ENCODE results near the gene APCS.

Gene APCS, protein sequence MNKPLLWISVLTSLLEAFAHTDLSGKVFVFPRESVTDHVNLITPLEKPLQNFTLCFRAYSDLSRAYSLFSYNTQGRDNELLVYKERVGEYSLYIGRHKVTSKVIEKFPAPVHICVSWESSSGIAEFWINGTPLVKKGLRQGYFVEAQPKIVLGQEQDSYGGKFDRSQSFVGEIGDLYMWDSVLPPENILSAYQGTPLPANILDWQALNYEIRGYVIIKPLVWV

DNA sequence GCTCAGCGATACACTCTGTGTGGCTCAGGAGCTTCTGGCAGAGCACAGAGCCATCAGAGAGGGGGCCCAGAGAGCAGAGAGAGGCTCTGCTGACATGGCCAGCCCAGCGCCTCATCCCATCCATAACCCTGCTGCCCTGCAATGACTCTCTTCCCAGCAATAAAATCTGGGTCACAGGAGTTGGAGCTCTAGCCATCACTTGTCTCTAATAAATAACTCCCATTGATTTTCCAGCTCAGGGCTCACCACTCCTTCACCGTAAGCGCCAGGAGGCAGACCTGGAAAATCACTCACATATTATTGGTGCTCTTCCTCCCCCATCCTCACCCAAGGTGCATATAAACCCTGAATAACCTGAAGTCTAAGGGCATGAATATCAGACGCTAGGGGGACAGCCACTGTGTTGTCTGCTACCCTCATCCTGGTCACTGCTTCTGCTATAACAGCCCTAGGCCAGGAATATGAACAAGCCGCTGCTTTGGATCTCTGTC is at the start of gene APCS:
Gene APCS, plus strand, starts transcription at position 366 of the 491 bp plus-strand sequence. Its CDS starts 96 bp downstream, at position 462.
- DNase-seq (ENCODE audit: low read depth): no peak

DNA sequence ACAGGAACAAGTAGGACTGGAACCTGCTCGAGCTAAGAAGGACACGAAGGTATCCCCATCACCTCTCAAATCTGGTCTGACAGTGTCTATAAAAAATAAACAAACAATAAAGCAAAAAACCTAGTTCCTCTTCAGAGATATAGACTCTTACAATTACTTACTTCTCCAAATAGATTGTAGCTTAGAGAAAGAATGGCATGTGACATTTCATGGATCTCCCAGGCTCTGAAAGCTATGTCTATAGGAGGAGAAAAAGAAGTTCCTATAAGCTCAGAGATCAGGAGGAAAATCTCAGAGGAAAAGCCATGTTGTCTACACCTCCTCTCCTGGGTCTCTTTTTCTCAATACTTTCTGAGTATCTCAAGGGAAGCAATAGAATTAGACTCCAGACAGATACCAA is 39.5 kb upstream of the APCS start:
- no peak for DNase-seq (ENCODE audit: low read depth)

DNA sequence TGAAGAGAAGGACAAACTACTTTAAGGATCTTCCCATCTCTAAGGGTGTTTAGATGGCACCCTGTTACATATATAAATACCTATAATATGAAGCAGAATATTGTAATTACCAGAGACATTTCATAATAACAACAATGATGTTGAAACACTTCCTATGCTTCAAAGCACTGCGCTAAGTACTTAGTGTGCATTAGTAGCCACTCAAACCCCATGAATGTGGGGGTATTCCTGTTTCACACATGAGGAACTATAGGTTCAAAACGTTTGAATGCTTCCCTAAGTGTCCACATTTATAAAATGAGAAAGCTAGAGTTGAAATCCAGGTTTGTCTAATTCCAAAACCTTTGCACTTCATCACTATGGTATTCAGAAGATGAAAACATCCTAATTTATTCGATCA is 33.4 kb upstream of the APCS start:
- no peak for DNase-seq (ENCODE audit: low read depth)

DNA sequence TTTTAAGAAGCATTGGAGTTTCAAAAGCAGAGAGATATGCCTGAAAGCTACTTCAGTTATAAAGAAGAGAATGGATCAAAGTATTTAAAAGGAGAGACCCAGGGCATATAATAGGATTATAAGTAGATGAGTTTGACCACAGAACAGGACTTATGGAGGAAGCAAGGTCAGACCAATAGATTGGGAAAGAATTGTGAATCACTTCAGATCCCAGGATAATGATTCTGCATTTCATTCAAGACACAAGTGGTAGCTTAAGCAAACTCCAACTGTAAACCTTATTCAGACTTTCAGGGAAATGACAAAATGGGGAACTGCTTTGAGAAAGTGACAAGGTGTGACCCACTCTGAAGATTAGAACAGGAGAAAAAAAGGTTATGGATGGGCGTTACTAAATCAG is 32.9 kb upstream of the APCS start:
- no peak for DNase-seq (ENCODE audit: low read depth)

DNA sequence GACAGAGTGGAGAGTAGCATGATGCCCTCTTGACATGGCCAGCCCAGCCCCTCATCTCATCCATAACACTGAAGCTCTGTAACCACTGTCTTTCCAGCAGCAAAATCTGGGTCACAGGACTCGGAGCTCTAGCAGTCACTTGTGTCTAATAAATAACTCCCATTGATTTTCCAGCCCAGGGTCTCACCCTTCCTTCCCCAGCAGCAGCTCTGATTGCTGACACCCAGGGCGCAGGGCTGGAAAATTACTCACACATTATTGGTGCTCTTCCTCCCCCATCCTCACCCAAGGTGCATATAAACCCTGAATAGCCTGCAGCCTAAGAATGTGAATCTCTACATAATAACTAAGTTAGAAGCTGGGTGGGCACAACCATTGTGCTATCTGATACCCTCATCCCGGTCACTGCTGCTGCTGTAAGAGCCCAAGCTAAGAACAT is 30.7 kb upstream of the APCS start:
- no peak for DNase-seq (ENCODE audit: low read depth)

DNA sequence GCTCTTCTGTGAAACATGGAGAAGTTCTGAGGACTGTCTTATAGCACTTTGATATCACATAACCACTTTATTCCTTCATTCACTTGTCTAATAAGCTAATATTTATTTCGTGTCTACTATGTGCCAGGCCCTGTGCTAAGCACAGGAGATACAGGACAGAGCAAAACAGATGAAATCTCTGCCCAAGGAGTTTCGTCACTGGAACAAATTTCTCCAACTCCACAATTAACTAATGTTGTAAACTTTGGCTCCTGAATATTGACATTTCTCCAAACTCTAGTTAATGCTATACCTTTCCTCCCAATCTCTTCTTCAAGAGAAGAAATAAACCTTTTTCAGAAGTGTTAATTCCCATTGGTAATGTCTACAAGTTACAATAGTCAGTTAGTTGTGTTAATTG is 27.0 kb upstream of the APCS start:
- DNase-seq (ENCODE audit: low read depth): no peak

DNA sequence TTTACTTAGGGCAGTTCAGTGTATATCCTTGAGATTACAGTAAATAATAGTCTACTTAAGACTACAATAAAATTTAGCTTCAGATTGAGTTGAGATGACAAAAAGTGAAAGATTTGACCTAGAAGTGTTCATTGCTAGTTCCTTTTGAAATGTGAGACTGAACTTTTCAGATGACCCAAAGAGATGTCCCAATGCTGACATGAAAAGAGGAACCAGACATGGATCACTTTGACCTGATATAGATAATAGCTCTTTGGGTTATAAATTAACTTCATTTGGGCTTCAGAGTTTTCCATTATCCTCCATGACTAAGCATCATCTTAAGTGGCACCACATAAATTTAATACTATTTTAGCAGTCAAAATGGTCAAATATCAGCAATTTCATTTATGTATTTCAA is 26.1 kb upstream of the APCS start:
- DNase-seq (ENCODE audit: low read depth): no peak

DNA sequence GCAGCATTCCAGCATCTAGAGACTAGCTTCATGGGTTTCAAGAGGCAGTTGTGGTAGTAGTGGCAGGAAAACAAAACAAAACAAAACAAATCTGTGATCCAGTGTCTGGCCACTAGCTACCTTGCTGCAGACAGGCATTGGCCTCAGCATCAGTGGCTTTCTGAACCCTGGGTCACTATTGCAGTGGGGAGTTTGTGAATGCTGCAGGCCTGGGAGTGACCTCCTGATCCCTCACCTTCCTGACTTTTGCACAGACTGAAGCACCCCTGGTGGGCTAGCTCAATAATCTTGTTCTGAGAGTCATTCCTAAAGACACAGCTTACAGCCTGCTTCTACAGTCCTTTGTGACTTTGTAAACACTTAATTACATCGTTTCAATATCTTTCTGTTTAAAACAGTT is 24.9 kb upstream of the APCS start:
- DNase-seq (ENCODE audit: low read depth): no peak

DNA sequence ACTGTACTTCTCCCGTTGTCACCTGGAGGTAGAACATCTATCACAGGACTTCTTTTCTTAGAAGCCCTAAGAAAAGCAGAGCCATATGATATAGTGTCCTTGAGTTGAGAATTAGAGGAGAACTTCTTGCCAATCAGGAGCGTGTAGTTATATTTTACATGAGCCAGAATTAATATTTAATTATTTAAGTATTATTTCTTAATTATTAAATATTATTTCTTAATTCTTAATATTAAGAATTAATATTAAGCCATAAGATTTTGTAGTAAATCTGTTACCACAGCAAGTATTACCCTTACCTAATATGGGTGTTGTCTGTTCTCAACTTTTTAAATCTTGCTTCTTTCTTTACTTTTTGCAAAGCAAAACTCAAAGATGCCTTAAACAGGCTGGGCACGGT is 10.2 kb upstream of the APCS start:
- no peak for DNase-seq (ENCODE audit: low read depth)

DNA sequence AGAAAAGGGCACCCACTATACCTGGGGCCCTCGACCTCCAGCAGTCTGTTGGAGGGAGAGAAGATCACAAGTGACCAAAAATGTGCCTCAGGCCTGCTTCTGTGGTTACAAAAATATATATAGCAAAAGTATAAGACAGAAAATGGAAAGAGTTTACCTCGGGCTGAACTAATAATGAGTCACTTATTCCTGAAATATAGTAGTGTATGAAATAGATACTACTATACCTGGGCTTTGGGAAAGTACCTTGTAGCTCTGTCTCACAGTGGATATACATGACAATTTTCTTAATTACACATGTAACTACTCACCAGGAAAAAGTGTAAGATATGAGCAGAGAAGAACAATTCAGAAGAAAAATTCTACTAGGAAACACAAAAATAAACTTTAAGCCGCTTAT is 7.3 kb upstream of the APCS start:
- no peak for DNase-seq (ENCODE audit: low read depth)

DNA sequence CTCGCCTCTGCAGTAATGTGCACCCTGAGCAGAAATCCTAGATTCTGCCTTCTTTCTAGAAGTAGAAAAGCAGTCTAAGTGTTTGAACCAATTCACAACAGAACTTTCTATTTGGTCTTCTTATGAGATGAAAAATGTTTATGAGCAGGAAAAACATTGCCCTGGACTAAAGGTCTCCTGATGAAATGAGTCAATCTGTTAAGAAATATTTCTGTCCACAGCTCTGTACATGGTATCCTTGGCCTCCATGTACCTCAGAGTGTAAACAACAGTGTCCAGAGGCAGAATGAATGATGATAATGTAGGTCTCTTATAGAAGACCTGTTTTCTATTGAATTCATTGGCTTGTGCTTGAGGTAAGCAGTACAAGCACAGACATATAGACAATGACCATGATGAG is 6.2 kb upstream of the APCS start:
- no peak for DNase-seq (ENCODE audit: low read depth)

DNA sequence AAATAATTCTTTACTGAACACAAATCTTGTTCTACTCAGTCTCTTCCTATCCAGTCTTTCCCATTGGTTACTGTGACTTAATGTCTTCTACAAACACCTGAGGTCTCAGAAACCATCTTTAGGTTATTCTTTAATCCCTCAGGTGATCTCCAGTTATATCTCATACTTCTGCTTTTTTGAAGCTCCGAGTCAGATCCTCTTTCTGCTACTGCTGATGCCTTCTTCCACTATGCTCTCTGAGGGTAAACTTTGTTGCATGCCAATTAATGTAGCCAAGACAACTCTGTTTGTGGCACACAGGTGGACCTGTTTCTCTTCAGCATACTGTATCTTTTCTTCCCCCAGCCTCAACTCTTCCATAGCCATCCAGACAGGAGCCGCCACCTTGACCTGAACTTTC is 3.1 kb upstream of the APCS start:
- DNase-seq (ENCODE audit: low read depth): no peak

DNA sequence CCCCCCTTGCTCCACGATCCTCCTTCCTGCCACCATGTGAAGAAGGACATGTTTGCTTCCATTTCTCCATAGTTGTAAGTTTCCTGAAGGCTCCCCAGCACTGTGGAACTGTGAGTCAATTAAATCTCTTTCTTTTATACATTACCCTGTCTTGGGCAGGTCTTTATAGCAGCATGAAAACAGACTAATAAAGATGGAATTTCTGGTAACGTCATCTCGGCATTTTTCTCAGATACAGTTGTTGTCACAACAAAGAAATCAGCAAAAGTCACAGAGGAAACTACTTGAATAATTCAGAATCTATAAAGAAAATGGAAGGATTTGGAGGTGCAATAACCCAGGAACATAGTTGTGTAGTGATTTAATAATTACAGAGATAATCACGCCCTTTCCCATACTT is 4.4 kb downstream of the APCS start:
- no peak for DNase-seq (ENCODE audit: low read depth)

DNA sequence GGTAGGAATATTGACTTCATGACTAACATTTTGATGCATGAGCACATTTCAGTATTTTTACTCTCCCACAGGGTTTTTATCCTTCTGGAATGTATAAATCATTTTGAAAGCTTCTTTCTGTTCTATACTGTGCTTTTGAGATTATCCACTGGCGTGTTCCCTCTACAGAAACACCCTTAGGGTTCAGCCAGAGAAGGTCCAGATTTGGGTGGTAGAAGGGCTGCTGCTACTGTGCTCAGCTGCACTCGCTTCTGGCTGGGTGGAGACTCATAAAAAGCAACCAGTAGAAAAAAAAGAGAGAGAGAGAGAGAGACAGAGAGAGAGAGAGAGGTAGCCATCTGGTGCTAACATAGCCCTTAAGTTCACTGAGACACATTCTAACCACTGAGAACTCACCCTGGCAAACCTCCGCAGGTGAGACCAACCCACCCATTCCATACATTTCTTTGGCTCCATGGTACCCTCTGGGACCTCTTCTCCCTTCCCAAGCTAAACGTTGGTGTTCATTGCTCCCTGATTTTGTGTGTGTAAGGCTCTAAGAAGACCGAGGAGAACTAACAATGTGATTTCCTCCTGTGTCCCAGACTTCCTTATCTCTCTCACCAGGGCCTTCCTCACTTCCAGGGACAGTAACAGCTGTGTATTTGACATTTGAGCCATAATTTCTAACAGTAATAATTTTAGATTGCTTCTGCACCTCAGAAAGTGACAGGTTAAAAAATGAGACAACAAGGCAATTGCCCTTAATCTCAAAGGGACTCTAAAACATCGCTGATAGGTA is 7.2 kb downstream of the APCS start:
- no peak for DNase-seq (ENCODE audit: low read depth)

DNA sequence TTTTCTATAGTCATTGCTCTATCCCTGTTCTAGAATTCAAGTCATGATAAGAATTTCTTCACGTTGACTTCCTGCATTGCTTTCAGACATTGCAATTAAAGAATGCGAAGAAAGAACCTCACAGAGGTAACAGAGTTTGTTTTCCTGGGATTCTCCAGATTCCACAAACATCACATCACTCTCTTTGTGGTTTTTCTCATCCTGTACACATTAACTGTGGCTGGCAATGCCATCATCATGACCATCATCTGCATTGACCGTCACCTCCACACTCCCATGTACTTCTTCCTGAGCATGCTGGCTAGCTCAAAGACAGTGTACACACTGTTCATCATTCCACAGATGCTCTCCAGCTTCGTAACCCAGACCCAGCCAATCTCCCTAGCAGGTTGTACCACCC is 10.6 kb downstream of the APCS start:
- no peak for DNase-seq (ENCODE audit: low read depth)

DNA sequence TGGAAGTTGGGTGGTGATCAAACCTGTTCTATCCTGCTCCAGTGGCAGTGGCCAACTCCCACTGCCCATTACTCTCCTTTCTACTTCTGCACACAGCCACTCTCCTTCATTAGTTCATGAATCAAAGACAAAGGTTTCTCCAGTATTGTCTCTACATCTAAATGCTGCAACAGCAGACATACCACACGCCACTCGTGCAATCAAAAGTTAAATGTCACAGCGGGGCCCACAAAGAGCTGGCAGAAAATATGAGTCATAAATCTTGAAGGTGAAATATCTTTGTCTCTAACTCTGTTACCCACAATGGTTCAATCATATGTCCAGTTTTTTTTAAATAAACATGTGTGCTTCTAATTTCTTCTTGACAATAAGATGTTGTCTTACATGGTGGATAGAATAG is 13.3 kb downstream of the APCS start:
- DNase-seq (ENCODE audit: low read depth): no peak

DNA sequence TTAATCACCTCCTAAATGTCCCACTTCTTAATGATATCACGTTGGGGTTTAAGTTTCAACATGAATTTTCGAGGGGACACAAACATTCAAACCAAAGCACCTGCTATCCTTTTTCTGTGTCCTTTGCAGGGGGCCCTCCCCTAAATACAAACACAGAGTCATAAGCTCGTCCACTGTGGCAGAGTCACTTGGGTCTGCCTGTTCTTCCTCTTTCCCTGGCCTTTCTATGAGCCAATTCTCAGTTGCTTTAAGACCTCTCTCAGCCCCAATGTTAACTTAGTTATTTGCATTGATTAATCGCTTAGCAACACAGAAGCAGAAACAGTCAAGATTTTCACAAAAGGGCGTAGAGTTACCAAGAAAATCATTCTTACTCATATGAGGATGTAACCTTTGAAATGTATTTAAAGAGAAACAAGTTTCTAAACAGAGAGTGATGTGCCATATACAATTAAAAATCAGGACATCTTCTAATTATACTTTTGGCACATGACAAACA is 14.9 kb downstream of the APCS start:
- no peak for DNase-seq (ENCODE audit: low read depth)

DNA sequence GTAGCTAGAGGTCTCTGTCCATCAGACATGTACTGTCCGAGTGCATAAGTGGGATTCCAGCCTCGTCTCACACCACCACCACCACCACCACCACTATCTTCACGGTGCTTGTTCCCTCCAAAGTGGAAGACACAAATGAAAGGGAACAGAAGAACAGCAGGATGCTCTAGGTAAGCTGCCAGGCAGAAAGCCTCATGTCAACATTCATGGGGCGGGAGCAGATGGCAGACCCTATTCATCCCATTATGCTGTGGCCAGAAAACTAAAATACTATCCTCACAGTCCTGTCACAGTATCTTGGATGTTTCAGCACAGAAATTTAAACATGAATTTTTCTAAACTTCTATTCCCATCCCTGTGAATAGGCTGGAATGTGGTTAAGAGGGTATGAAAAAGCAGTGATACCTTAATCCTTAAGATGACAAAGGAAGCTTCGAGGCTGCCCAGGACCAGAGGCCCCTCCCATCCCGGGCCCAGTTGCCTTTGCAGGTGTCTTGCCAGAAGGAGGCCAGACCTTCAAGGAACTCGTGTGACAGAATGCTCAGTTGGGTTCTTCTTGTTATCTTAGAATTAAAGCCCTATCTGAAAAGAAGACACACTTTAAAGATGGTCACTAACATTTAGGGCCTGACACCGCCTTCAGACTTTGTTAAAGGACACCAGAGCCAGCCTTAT is 24.7 kb downstream of the APCS start:
- DNase-seq (ENCODE audit: low read depth): no peak

DNA sequence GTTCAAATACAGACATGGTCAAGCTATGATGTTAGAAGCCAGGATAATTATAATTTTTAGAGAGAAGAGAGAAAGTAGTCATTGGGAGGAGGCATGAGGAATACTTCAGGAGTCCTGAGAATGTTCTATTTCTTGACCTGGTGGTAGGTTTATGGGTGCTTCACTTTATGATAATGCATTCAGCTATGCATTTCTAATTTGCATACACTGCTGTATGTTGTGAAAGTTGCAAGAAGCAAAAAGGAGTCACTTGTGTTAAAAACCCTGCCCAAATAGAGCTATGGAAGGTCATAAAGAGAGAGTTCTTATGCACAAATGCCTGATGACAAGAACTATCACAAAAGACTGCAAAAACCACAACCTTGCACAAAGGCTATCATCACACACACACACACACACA is 45.3 kb downstream of the APCS start:
- DNase-seq (ENCODE audit: low read depth): no peak

Measured in activated gamma-delta T cell treated with anti-CD3 and anti-CD28 coated beads, Interleukin-2, amount 50 U/mL, for 16 hours (primary cell).